Calu3 (cell line): ENCODE data around the gene DHX34. TPM values are rescaled to one million over a fixed set of nuclear protein-coding genes. Genes with fewer than 3 reads are reported as not detected.
"Not testable (repeated sequence)": the region's sequence is repeated elsewhere in the genome, so short reads cannot be mapped to it uniquely, and the experiment has no call there.

Experiments
- BruUV-seq: library from RNA; stranded (reverse); fragments of 400-500 nt; replicated peaks from 2 replicates; lab custom pipeline; 2021; lab: Mats Ljungman, UMichigan
- CTCF ChIA-PET: fragments of 300-600 bp; sonication (Branson Sonifier 250); formaldehyde crosslinking; loops from one replicate; lab custom pipeline; 2022; ENCODE audit warnings: antibody characterized with exemption; lab: Charles Lee
- DNase-seq: peaks from one replicate; pipeline ENCODE4 v3.0.0; 2022
- H3K27ac Mint-ChIP-seq: one replicate; pipeline ENCODE4 v1.8.0; 2022; ENCODE audit warnings: mixed read lengths; ENCODE audit not compliant: unreplicated experiment
- H3K27me3 Mint-ChIP-seq: one replicate; pipeline ENCODE4 v1.8.0; 2022; ENCODE audit warnings: mixed read lengths; ENCODE audit not compliant: unreplicated experiment
- H3K36me3 Mint-ChIP-seq: one replicate; pipeline ENCODE4 v1.8.0; 2022; ENCODE audit warnings: mild to moderate bottlenecking, moderate library complexity, mixed read lengths; ENCODE audit not compliant: insufficient read depth, unreplicated experiment
- H3K4me1 Mint-ChIP-seq: one replicate; pipeline ENCODE4 v1.8.0; 2022; ENCODE audit warnings: mild to moderate bottlenecking, low read depth, mixed read lengths; ENCODE audit not compliant: unreplicated experiment
- H3K4me3 Mint-ChIP-seq: one replicate; pipeline ENCODE4 v1.8.0; 2022; ENCODE audit warnings: mild to moderate bottlenecking, low read depth, moderate library complexity, mixed read lengths; ENCODE audit not compliant: unreplicated experiment
- H3K9me3 Mint-ChIP-seq: one replicate; pipeline ENCODE4 v1.8.0; 2022; ENCODE audit warnings: low read depth, mixed read lengths; ENCODE audit not compliant: unreplicated experiment
- CTCF ChIP-seq: fragments of 200-600 bp; IDR thresholded peaks from one replicate; pipeline ENCODE4 v1.8.0; 2022; ENCODE audit warnings: antibody characterized with exemption; ENCODE audit not compliant: unreplicated experiment
- intact Hi-C: fragments of 100-400 bp; cut with micrococcal nuclease; formaldehyde crosslinking; loops from one replicate; pipeline ENCODE4 v1.10.0; 2022; ENCODE audit not compliant: unreplicated experiment
- total RNA-seq: library from RNA; stranded (reverse); gene quantifications from 2 replicates; pipeline ENCODE4 v1.2.3, GENCODE V29; 2022

DHX34 gene
- total RNA-seq, 1 experiment from 2014 or later: 51.6 TPM

DNA sequence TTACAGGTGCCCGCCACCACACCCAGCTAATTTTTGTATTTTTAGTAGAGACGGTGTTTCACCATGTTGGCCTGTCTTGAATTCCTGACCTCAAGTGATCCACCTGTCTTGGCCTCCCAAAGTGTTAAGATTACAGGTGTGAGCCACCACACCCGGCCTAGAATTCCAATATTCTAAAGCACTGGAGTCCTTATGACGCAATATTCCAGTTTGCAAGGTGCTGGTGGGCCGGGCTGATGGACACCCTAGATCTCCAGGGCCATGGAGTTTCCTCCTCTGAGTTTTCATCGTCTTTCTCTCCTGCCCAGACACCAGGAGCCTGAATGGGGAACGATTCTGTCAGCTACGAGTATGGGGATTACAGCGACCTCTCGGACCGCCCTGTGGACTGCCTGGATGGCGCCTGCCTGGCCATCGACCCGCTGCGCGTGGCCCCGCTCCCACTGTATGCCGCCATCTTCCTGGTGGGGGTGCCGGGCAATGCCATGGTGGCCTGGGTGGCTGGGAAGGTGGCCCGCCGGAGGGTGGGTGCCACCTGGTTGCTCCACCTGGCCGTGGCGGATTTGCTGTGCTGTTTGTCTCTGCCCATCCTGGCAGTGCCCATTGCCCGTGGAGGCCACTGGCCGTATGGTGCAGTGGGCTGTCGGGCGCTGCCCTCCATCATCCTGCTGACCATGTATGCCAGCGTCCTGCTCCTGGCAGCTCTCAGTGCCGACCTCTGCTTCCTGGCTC, 8.5 kb upstream of the DHX34 start:
- no TSS peak for BruUV-seq
- Mint-ChIP-seq H3K4me1 (no peaks in the 10 kb centered on the region), H3K9me3 (no peaks in the 10 kb centered on the region), H3K27me3 (peaks cover 15% of the 10 kb centered on the region), H3K4me3 (no peak overlapping the region), H3K36me3 (no peaks in the 10 kb centered on the region), H3K27ac (no peak overlapping the region)
- CTCF ChIA-PET: interaction anchor here (0.7 to 1.2 kb wide), 2 partner anchors 8 to 12 kb away, joined by 3 to 7 read pairs; partner anchors contain the start of gene DHX34
- no peak for DNase-seq
- no peak for TF ChIP-seq CTCF
- intact Hi-C loops: no loop called here

GRCh38 chr19:47341734-47342133, 7.4 kb upstream of the DHX34 start:
- intact Hi-C loops: no loop called here
- Mint-ChIP-seq H3K9me3 (no peaks in the 10 kb centered on the region), H3K27me3 (peaks cover 15% of the 10 kb centered on the region), H3K27ac (no peak overlapping the region), H3K36me3 (no peaks in the 10 kb centered on the region), H3K4me3 (no peak overlapping the region), H3K4me1 (no peaks in the 10 kb centered on the region)
- CTCF ChIA-PET: interaction anchor here (0.8 kb wide), 1 partner anchor 11 kb away, joined by 3 read pairs; no protein-coding TSS in a partner anchor
- no peak for TF ChIP-seq CTCF
- DNase-seq: no peak
- no TSS peak for BruUV-seq

GRCh38 chr19:47343194-47343802, 5.8 kb upstream of the DHX34 start:
- no peak for DNase-seq
- intact Hi-C loops: no loop called here
- CTCF ChIA-PET: no interaction called here
- BruUV-seq: no TSS peak
- Mint-ChIP-seq H3K4me3 (no peak overlapping the region), H3K27me3 (peaks cover 15% of the 10 kb centered on the region), H3K4me1 (no peaks in the 10 kb centered on the region), H3K9me3 (no peaks in the 10 kb centered on the region), H3K36me3 (no peaks in the 10 kb centered on the region), H3K27ac (no peak overlapping the region)
- no peak for TF ChIP-seq CTCF

- Mint-ChIP-seq H3K36me3 (peaks cover 10% of the 10 kb centered on the region), H3K4me1 (peaks cover 3% of the 10 kb centered on the region), H3K9me3 (no peaks in the 10 kb centered on the region), H3K4me3 (no peak overlapping the region), H3K27ac (no peak overlapping the region), H3K27me3 (peaks cover 10% of the 10 kb centered on the region)
- intact Hi-C loops: no loop called here
- BruUV-seq: no TSS peak
- CTCF ChIA-PET: interaction anchor here (0.8 kb wide), 1 partner anchor 506 kb away, joined by 5 read pairs; no protein-coding TSS in a partner anchor
- no peak for DNase-seq
- no peak for TF ChIP-seq CTCF
Observed at GRCh38 chr19:47344425-47344824, 4.7 kb upstream of the DHX34 start.

DNA sequence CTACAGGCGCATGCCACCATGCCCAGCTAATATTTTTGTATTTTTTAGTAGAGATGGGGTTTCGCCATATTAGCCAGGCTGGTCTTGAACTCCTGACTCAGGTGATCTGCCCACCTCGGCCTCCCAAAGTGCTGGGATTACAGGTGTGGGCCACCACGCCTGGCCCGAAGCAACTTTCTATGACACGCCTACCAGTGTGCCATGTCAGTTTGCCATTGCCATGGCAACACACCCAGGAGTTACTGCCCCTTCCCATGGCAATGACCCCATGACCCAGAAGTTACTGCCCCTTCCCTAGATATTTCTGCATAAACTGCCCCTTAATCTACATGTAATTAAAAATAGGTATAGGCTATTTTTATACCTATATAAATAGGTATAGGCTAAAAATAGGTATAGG, 3.1 kb upstream of the DHX34 start:
- H3K9me3 Mint-ChIP-seq, H3K27ac Mint-ChIP-seq, DNase-seq, H3K27me3 Mint-ChIP-seq, CTCF ChIA-PET, BruUV-seq, intact Hi-C loops, H3K4me3 Mint-ChIP-seq: not testable (repeated sequence)
- peaks cover 24% of the 10 kb centered on the region for H3K36me3 Mint-ChIP-seq
- peaks cover 19% of the 10 kb centered on the region for H3K4me1 Mint-ChIP-seq
